HG03064 (cell line): Measurements from ENCODE around the gene ADCY7.

ENCODE experiments used
- ATAC-seq: cut with Tn5 transposase; IDR thresholded peaks from one replicate; pipeline ENCODE4 v1.9.1; 2021; ENCODE audit warnings: low read depth; ENCODE audit not compliant: unreplicated experiment

Gene ADCY7

GRCh38 chr16:50279504-50279865 lies 13.1 kb downstream of the ADCY7 start:
- no peak for ATAC-seq

GRCh38 chr16:50280932-50281331 lies 14.6 kb downstream of the ADCY7 start:
- no peak for ATAC-seq

GRCh38 chr16:50281391-50282009 lies 15.1 kb downstream of the ADCY7 start:
- ATAC-seq, result peak; percentile 3

- peak; percentile 84 for ATAC-seq
Measured at GRCh38 chr16:50282010-50282538, 15.7 kb downstream of the ADCY7 start.

GRCh38 chr16:50282955-50283631 lies 16.7 kb downstream of the ADCY7 start:
- ATAC-seq, result no peak

- ATAC-seq, result no peak
Measured at GRCh38 chr16:50284131-50284911, 18.0 kb downstream of the ADCY7 start.

- no peak for ATAC-seq
Measured at GRCh38 chr16:50285406-50286003, 19.2 kb downstream of the ADCY7 start.

- no peak for ATAC-seq
Measured at GRCh38 chr16:50286681-50287080, 20.3 kb downstream of the ADCY7 start.

GRCh38 chr16:50288026-50288425 lies 21.7 kb downstream of the ADCY7 start:
- no peak for ATAC-seq

- no peak for ATAC-seq
Measured at GRCh38 chr16:50288920-50289319, 22.6 kb downstream of the ADCY7 start.

GRCh38 chr16:50289950-50290764 lies 23.8 kb downstream of the ADCY7 start:
- no peak for ATAC-seq

GRCh38 chr16:50290856-50291255 lies 24.5 kb downstream of the ADCY7 start:
- no peak for ATAC-seq

GRCh38 chr16:50291719-50292565 lies 25.6 kb downstream of the ADCY7 start:
- no peak for ATAC-seq

- ATAC-seq, result no peak
Measured at GRCh38 chr16:50292566-50292948, 26.2 kb downstream of the ADCY7 start.

GRCh38 chr16:50293041-50293783 lies 26.9 kb downstream of the ADCY7 start:
- ATAC-seq, result no peak

- ATAC-seq, result no peak
Measured at GRCh38 chr16:50293994-50294855, 27.9 kb downstream of the ADCY7 start.

- ATAC-seq, result no peak
Measured at GRCh38 chr16:50294955-50295354, 28.6 kb downstream of the ADCY7 start.
